ENCODE data around the gene SSR2. TPM values are rescaled to one million over a fixed set of nuclear protein-coding genes. Genes with fewer than 3 reads are reported as not detected.

SSR2 gene
- total and polyA plus RNA-seq, 2 experiments from 2014 or later: 136 to 291 TPM

- Histone ChIP-seq H3F3A (replicated peaks; ENCODE audit: low read depth) (peaks cover 21% of the 10 kb centered on the region), H2AFZ (no peak overlapping the region), H3K4me3 (no peak overlapping the region), H3K36me3 (ENCODE audit: insufficient read depth) (peaks cover 74% of the 10 kb centered on the region), H3K27me3 (ENCODE audit: insufficient read depth) (no peaks in the 10 kb centered on the region), H3K27ac (ENCODE audit: low read depth) (no peak overlapping the region), H3K9me2 (ENCODE audit: insufficient read depth) (no peaks in the 10 kb centered on the region), H3K4me1 (ENCODE audit: insufficient read depth) (peaks cover 3% of the 10 kb centered on the region; the same call in 1 of the 2 replicates), H3K79me2 (replicated peaks; ENCODE audit: insufficient read depth) (peaks cover 27% of the 10 kb centered on the region), H4K20me1 (replicated peaks; ENCODE audit: insufficient read depth) (peaks cover 18% of the 10 kb centered on the region), H3K4me2 (no peak overlapping the region)
- DNase-seq (ENCODE audit: low spot score) (peak; percentile 58), ATAC-seq (peak; percentile 85)
- Mint-ChIP-seq H3K4me3 (no peak overlapping the region), H3K27ac (no peak overlapping the region), H3K4me1 (peaks cover 3% of the 10 kb centered on the region), H3K27me3 (ENCODE audit: insufficient read depth, low read depth, poor library complexity) (peaks cover 5% of the 10 kb centered on the region), H3K9me3 (no peaks in the 10 kb centered on the region; the same call in 2 of the 3 replicates), H3K36me3 (ENCODE audit: low read depth) (peaks cover 82% of the 10 kb centered on the region)
- TF ChIP-seq NANOG (IDR thresholded peaks at IDR 0.05; ENCODE audit: borderline replicate concordance): no peak
- peak; percentile 34 to 59 for TF ChIP-seq CTCF (conservative IDR thresholded peaks at IDR 0.05; ENCODE audit: low read depth in 2 of 2)
These were observed 5.9 kb downstream of the SSR2 start for GRCh38 chr1:156014829-156015228.

- no peak overlapping the region for H3K27ac Mint-ChIP-seq
- no peak overlapping the region for H3K4me2 ChIP-seq
- H3K27me3 Mint-ChIP-seq (ENCODE audit: insufficient read depth, low read depth, poor library complexity): no peaks in the 10 kb centered on the region
- peaks cover 62% of the 10 kb centered on the region for H3K36me3 ChIP-seq (ENCODE audit: insufficient read depth)
- peaks cover 15% of the 10 kb centered on the region for H4K20me1 ChIP-seq (replicated peaks; ENCODE audit: insufficient read depth)
- no peak overlapping the region for H3K4me3 Mint-ChIP-seq
- no peaks in the 10 kb centered on the region for H3K4me1 ChIP-seq (ENCODE audit: insufficient read depth)
- ATAC-seq (no peak), DNase-seq (ENCODE audit: low spot score) (no peak)
- no peaks in the 10 kb centered on the region for H3K27me3 ChIP-seq (ENCODE audit: insufficient read depth)
- H3K36me3 Mint-ChIP-seq (ENCODE audit: low read depth): peaks cover 70% of the 10 kb centered on the region
- peaks cover 25% of the 10 kb centered on the region for H3F3A ChIP-seq (replicated peaks; ENCODE audit: low read depth)
- H2AFZ ChIP-seq: no peak overlapping the region
- H3K27ac ChIP-seq (ENCODE audit: low read depth): no peak overlapping the region
- H3K4me3 ChIP-seq: no peak overlapping the region
- peaks cover 2% of the 10 kb centered on the region; the same call in 1 of the 3 replicates for H3K4me1 Mint-ChIP-seq
- no peaks in the 10 kb centered on the region; the same call in 2 of the 3 replicates for H3K9me3 Mint-ChIP-seq
- peaks cover 5% of the 10 kb centered on the region; the same call in 1 of the 2 replicates for H3K79me2 ChIP-seq (replicated peaks; ENCODE audit: insufficient read depth)
- H3K9me2 ChIP-seq (ENCODE audit: insufficient read depth): no peaks in the 10 kb centered on the region
- TF ChIP-seq EZH2phosphoT487 (IDR thresholded peaks at IDR 0.05; ENCODE audit: unreplicated experiment) (no peak), ETS1 (IDR thresholded peaks at IDR 0.05) (no peak), NANOG (IDR thresholded peaks at IDR 0.05; ENCODE audit: borderline replicate concordance) (no peak), ZNF462 (CRISPR knock-in tag; IDR thresholded peaks at IDR 0.05) (no peak), ZNF331 (CRISPR knock-in tag; IDR thresholded peaks at IDR 0.05; ENCODE audit: low read depth) (no peak), CTCF (conservative IDR thresholded peaks at IDR 0.05; ENCODE audit: low read depth in 2 of 2) (no peak), ZNF114 (CRISPR knock-in tag; IDR thresholded peaks at IDR 0.05) (no peak), POLR2AphosphoS5 (IDR thresholded peaks at IDR 0.05; ENCODE audit: low read depth) (no peak), STAT1 (IDR thresholded peaks at IDR 0.05; ENCODE audit: unreplicated experiment) (no peak)
These were observed 8.5 kb downstream of the SSR2 start for GRCh38 chr1:156012051-156012817.
